Astrocyte (in vitro differentiated cells and primary cell): Measurements from ENCODE around the gene OPALIN. TPM values are rescaled to one million over a fixed set of nuclear protein-coding genes. Genes with fewer than 3 reads are reported as not detected.

Experiments used
- DNase-seq: peaks from one replicate; pipeline ENCODE4 v3.0.0-alpha.2; 2010; ENCODE audit warnings: low read depth
- FAIRE-seq: peaks from 2 replicates; lab custom pipeline; 2011; peaks lifted over from hg19 to GRCh38; lab: Jason Lieb, UNC
- H2AFZ ChIP-seq: 2 replicates; pipeline ENCODE4 v1.6.0; 2012; ENCODE audit warnings: low read depth, low read length, inconsistent platforms
- H3K27ac ChIP-seq: 2 replicates; pipeline ENCODE4 v1.5.1; 2011; ENCODE audit warnings: low read depth, low read length, inconsistent platforms
- H3K27me3 ChIP-seq: 2 replicates; pipeline ENCODE4 v1.6.0; 2011; ENCODE audit warnings: low read length, inconsistent platforms; ENCODE audit not compliant: insufficient read depth
- H3K36me3 ChIP-seq: 2 replicates; pipeline ENCODE4 v1.5.1; 2011; ENCODE audit warnings: low read length, inconsistent platforms; ENCODE audit not compliant: insufficient read depth
- H3K4me1 ChIP-seq: 2 replicates; pipeline ENCODE4 v1.5.1; 2011; ENCODE audit warnings: low read length, inconsistent platforms; ENCODE audit not compliant: insufficient read depth
- H3K4me2 ChIP-seq: 2 replicates; pipeline ENCODE4 v1.6.0; 2012; ENCODE audit warnings: low read length, inconsistent platforms
- H3K4me3 ChIP-seq: 2 replicates; pipeline ENCODE4 v1.5.1; 2011; ENCODE audit warnings: low read depth, mild to moderate bottlenecking, low read length, inconsistent platforms; ENCODE audit not compliant: insufficient read depth
- H3K79me2 ChIP-seq: 2 replicates; pipeline ENCODE4 v1.6.0; 2012; ENCODE audit warnings: mild to moderate bottlenecking, low read length, inconsistent platforms; ENCODE audit not compliant: insufficient read depth
- H3K9ac ChIP-seq: 2 replicates; pipeline ENCODE4 v1.6.0; 2012; ENCODE audit warnings: mild to moderate bottlenecking, low read length, inconsistent platforms
- H3K9me3 ChIP-seq: 2 replicates; pipeline ENCODE4 v1.5.1; 2012; ENCODE audit warnings: low read depth, mild to moderate bottlenecking, low read length, inconsistent platforms; ENCODE audit not compliant: insufficient read depth
- H4K20me1 ChIP-seq: 2 replicates; pipeline ENCODE4 v1.6.0; 2012; ENCODE audit warnings: low read length, inconsistent platforms; ENCODE audit not compliant: insufficient read depth
- H3K27ac Mint-ChIP-seq: one replicate; pipeline ENCODE4 v1.8.0; 2021; ENCODE audit warnings: mild to moderate bottlenecking, mixed read lengths; ENCODE audit not compliant: unreplicated experiment
- H3K27me3 Mint-ChIP-seq: one replicate; pipeline ENCODE4 v1.8.0; 2021; ENCODE audit warnings: low read depth, mixed read lengths; ENCODE audit not compliant: unreplicated experiment
- H3K36me3 Mint-ChIP-seq: one replicate; pipeline ENCODE4 v1.8.0; 2021; ENCODE audit warnings: low read depth, mixed read lengths; ENCODE audit not compliant: unreplicated experiment
- H3K4me1 Mint-ChIP-seq: one replicate; pipeline ENCODE4 v1.8.0; 2021; ENCODE audit warnings: low read depth, mixed read lengths; ENCODE audit not compliant: unreplicated experiment
- H3K4me3 Mint-ChIP-seq: one replicate; pipeline ENCODE4 v1.8.0; 2021; ENCODE audit warnings: mild to moderate bottlenecking, moderate library complexity, mixed read lengths; ENCODE audit not compliant: unreplicated experiment
- H3K9me3 Mint-ChIP-seq: one replicate; pipeline ENCODE4 v1.8.0; 2021; ENCODE audit warnings: mild to moderate bottlenecking, mixed read lengths; ENCODE audit not compliant: unreplicated experiment
- CTCF ChIP-seq: IDR thresholded peaks from 2 replicates; pipeline ENCODE4 v1.5.1; 2011; ENCODE audit warnings: low read depth, mild to moderate bottlenecking, inconsistent platforms, low read length, moderate library complexity; ENCODE audit not compliant: insufficient read depth
- EZH2 ChIP-seq: IDR thresholded peaks from 2 replicates; pipeline ENCODE4 v1.6.1; 2012; ENCODE audit warnings: mild to moderate bottlenecking, low read length, inconsistent platforms; ENCODE audit not compliant: insufficient read depth
- total RNA-seq: library from RNA; stranded (reverse); gene quantifications from 2 replicates; pipeline ENCODE4 v1.2.1, GENCODE V29; 2021

OPALIN gene
- total RNA-seq, 1 donor from 2014 or later = not detected

- Mint-ChIP-seq H3K4me1 (no peaks in the 10 kb centered on the region), H3K36me3 (no peaks in the 10 kb centered on the region), H3K27me3 (peaks cover 8% of the 10 kb centered on the region), H3K4me3 (no peak overlapping the region), H3K27ac (peak overlapping the region; percentile 42), H3K9me3 (no peaks in the 10 kb centered on the region)
- FAIRE-seq (peak; percentile 17), DNase-seq (peak; percentile 13)
- H2AFZ ChIP-seq = no peak overlapping the region
- H3K4me2 ChIP-seq = no peak overlapping the region
- H3K9me3 ChIP-seq = no peaks in the 10 kb centered on the region
- no peaks in the 10 kb centered on the region for H4K20me1 ChIP-seq
- H3K79me2 ChIP-seq = no peaks in the 10 kb centered on the region
- H3K4me3 ChIP-seq = no peak overlapping the region
- peak; percentile 78 for TF ChIP-seq CTCF
- TF ChIP-seq EZH2 = no peak
- peaks cover 7% of the 10 kb centered on the region for H3K27me3 ChIP-seq
- H3K9ac ChIP-seq = no peak overlapping the region
- H3K27ac ChIP-seq = no peak overlapping the region
- no peaks in the 10 kb centered on the region for H3K4me1 ChIP-seq
- no peaks in the 10 kb centered on the region for H3K36me3 ChIP-seq
These were observed 23.9 kb downstream of the OPALIN start for GRCh38 chr10:96334616-96335526.

- no peaks in the 10 kb centered on the region for H3K9me3 ChIP-seq
- no peak for FAIRE-seq
These were observed 25.7 kb downstream of the OPALIN start for GRCh38 chr10:96333101-96333500.

More at GRCh38 chr10:96333101-96333500, 25.7 kb downstream of the OPALIN start:
- Histone ChIP-seq H4K20me1 (no peaks in the 10 kb centered on the region), H3K4me3 (no peak overlapping the region), H3K27ac (no peak overlapping the region), H3K36me3 (no peaks in the 10 kb centered on the region), H3K4me1 (no peaks in the 10 kb centered on the region), H3K4me2 (no peak overlapping the region), H2AFZ (no peak overlapping the region), H3K27me3 (peaks cover 7% of the 10 kb centered on the region), H3K79me2 (no peaks in the 10 kb centered on the region), H3K9ac (no peak overlapping the region)
- Mint-ChIP-seq H3K4me1 (no peaks in the 10 kb centered on the region), H3K4me3 (no peak overlapping the region), H3K27ac (no peak overlapping the region), H3K9me3 (no peaks in the 10 kb centered on the region), H3K27me3 (peaks cover 9% of the 10 kb centered on the region), H3K36me3 (no peaks in the 10 kb centered on the region)
- TF ChIP-seq EZH2 = no peak
- TF ChIP-seq CTCF = no peak
- DNase-seq = no peak
